ENCODE data around the gene SOD2. TPM values are rescaled to one million over a fixed set of nuclear protein-coding genes. Genes with fewer than 3 reads are reported as not detected.
"Not testable (repeated sequence)": the region's sequence is repeated elsewhere in the genome, so short reads cannot be mapped to it uniquely, and the experiment has no call there.

SOD2 gene
- polyA plus RNA-seq = 126 TPM
- long read RNA-seq, donor 1, full-length matches to known transcripts = 23 of 35 reads
- long read RNA-seq, donor 1, partial matches to known transcripts = 12 of 35 reads
- long read RNA-seq, donor 1, other reads (novel, unspliced or antisense) = 0 of 35 reads
- long read RNA-seq, donor 2, full-length matches to known transcripts = 40 of 47 reads
- long read RNA-seq, donor 2, partial matches to known transcripts = 7 of 47 reads
- long read RNA-seq, donor 2, other reads (novel, unspliced or antisense) = 0 of 47 reads
- long read RNA-seq, donor 3, full-length matches to known transcripts = 32 of 43 reads
- long read RNA-seq, donor 3, partial matches to known transcripts = 0 of 43 reads
- long read RNA-seq, donor 3, other reads (novel, unspliced or antisense) = 11 of 43 reads
- long read RNA-seq, donor 4, full-length matches to known transcripts = 9 of 9 reads
- long read RNA-seq, donor 4, partial matches to known transcripts = 0 of 9 reads
- long read RNA-seq, donor 4, other reads (novel, unspliced or antisense) = 0 of 9 reads
- long read RNA-seq, donor 5, full-length matches to known transcripts = 31 of 31 reads
- long read RNA-seq, donor 5, partial matches to known transcripts = 0 of 31 reads
- long read RNA-seq, donor 5, other reads (novel, unspliced or antisense) = 0 of 31 reads
- long read RNA-seq, donor 6, full-length matches to known transcripts = 23 of 23 reads
- long read RNA-seq, donor 6, partial matches to known transcripts = 0 of 23 reads
- long read RNA-seq, donor 6, other reads (novel, unspliced or antisense) = 0 of 23 reads
- long read RNA-seq, donor 7, full-length matches to known transcripts = 14 of 14 reads
- long read RNA-seq, donor 7, partial matches to known transcripts = 0 of 14 reads
- long read RNA-seq, donor 7, other reads (novel, unspliced or antisense) = 0 of 14 reads
- long read RNA-seq, donor 8, full-length matches to known transcripts = 42 of 48 reads
- long read RNA-seq, donor 8, partial matches to known transcripts = 6 of 48 reads
- long read RNA-seq, donor 8, other reads (novel, unspliced or antisense) = 0 of 48 reads
- long read RNA-seq, donor 9, full-length matches to known transcripts = 13 of 28 reads
- long read RNA-seq, donor 9, partial matches to known transcripts = 15 of 28 reads
- long read RNA-seq, donor 9, other reads (novel, unspliced or antisense) = 0 of 28 reads
- long read RNA-seq, donor 10, full-length matches to known transcripts = 29 of 29 reads
- long read RNA-seq, donor 10, partial matches to known transcripts = 0 of 29 reads
- long read RNA-seq, donor 10, other reads (novel, unspliced or antisense) = 0 of 29 reads
- long read RNA-seq, donor 11, full-length matches to known transcripts = 29 of 29 reads
- long read RNA-seq, donor 11, partial matches to known transcripts = 0 of 29 reads
- long read RNA-seq, donor 11, other reads (novel, unspliced or antisense) = 0 of 29 reads

DNA sequence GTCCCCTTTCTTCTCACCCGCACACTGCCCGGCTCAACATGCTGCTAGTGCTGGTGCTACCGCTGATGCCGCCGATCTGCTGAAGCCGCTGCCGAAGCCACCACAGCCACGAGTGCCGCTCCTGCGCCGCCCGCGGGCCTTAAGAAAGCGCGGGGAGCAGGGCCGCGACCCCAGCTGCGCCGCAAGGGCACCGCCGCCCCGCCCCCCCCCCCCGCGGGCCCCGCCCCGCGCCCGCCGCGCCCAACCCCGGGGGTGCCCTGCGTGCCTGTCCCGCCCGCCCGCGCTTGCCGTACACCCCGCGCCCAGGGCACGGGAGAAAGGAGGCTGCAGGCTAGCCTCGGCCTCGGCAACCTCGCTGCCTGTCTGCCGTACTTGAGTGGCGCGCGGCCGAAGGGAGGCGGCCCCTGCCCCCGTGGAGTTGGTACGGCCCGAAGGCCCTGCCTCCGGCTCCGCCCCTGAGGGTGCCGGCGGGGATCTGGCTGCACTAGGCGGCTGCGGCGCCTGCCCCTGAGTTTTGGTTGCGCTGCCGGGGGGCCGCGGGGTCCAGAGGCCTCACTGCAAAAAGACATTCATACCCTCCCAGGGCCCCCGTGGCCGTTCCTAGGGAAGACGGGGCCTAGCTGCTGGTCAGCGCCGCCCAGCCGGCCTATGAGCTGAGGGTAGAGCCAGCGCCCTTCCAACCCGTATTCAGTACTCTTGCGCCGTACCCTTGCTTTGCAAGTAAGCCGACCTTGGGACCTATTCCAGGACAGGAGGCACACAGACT is at the start of gene SOD2:
SOD2 (minus strand) TSS at position 114 of the 766 bp plus-strand sequence; CDS start at position 40, 74 bp downstream.
- Histone ChIP-seq H3K27me3 (ENCODE audit: control insufficient read depth, insufficient read depth, low read length) (no peaks in the 10 kb centered on the region), H3K36me3 (ENCODE audit: control insufficient read depth, insufficient read depth, low read length) (peaks cover 10% of the 10 kb centered on the region), H3K4me3 (ENCODE audit: low read length) (peak within 1 kb of the TSS; percentile 75), H3K9me3 (ENCODE audit: control insufficient read depth, low read depth, low read length) (no peaks in the 10 kb centered on the region), H3K4me1 (ENCODE audit: control insufficient read depth, insufficient read depth, low read length) (peaks cover 9% of the 10 kb centered on the region), H3K27ac (ENCODE audit: low read length) (peak within 1 kb of the TSS; percentile 90)
- WGBS (ENCODE audit: insufficient coverage, low lambda C conversion rate) = no CpG with 5 or more reads among the region's 74 CpGs
- peak; percentile 79 to 94 for DNase-seq

DNA sequence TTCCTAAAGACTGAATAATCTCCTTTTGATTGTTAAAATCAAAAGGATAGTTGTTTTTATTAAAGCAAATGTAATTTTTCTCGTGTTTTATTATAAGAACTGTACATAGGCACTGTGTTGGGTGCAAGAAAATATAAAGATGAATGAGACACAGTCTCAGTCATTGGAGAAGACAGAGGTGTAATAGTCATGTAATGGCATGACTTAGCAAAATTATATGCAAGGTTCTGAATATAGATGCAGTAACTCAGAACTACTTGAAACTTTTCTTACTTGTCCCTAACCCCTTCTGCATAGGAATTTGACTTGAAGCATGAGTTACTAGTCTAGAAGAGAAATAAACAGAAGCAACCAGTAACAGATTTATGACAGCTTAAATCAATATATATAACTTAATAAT is 49.1 kb upstream of the SOD2 start:
- no peak overlapping the region for H3K4me3 ChIP-seq (ENCODE audit: low read length)
- no peak for DNase-seq
- no peaks in the 10 kb centered on the region for H3K4me1 ChIP-seq (ENCODE audit: control insufficient read depth, insufficient read depth, low read length)
- no peaks in the 10 kb centered on the region for H3K27me3 ChIP-seq (ENCODE audit: control insufficient read depth, insufficient read depth, low read length)
- no peak overlapping the region for H3K27ac ChIP-seq (ENCODE audit: low read length)
- H3K36me3 ChIP-seq (ENCODE audit: control insufficient read depth, insufficient read depth, low read length) = peaks cover 60% of the 10 kb centered on the region
- H3K9me3 ChIP-seq (ENCODE audit: control insufficient read depth, low read depth, low read length) = no peaks in the 10 kb centered on the region
- WGBS (ENCODE audit: insufficient coverage, low lambda C conversion rate) = 88% methylated on average over 1 of the region's 1 CpG

DNA sequence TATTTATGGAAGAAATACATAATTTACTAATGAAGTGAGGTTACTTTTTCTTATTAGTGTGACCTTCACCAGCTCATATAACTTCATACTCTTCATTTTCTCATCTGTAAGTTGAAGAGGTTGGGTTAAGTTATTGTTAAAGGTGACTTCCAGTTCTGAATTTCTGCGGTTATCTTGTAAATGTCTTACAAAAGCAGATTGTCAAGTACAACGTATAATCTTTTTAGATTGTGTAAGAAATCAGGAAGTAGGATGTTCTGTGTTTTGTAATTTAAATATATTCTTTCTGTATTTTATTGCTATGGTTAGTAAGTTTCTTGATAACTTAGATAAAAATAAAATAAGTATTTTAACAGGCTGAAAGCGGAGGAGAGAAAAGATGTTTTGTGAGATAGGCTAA is 46.3 kb upstream of the SOD2 start:
- peak overlapping the region; percentile 8 for H3K27ac ChIP-seq (ENCODE audit: low read length)
- no peak overlapping the region for H3K4me3 ChIP-seq (ENCODE audit: low read length)
- no peaks in the 10 kb centered on the region for H3K4me1 ChIP-seq (ENCODE audit: control insufficient read depth, insufficient read depth, low read length)
- peak in 1 of 2 donors; percentile 24 for DNase-seq
- 50% methylated on average over 2 of the region's 3 CpGs for WGBS (ENCODE audit: insufficient coverage, low lambda C conversion rate)
- peaks cover 36% of the 10 kb centered on the region for H3K36me3 ChIP-seq (ENCODE audit: control insufficient read depth, insufficient read depth, low read length)
- H3K9me3 ChIP-seq (ENCODE audit: control insufficient read depth, low read depth, low read length) = no peaks in the 10 kb centered on the region
- no peaks in the 10 kb centered on the region for H3K27me3 ChIP-seq (ENCODE audit: control insufficient read depth, insufficient read depth, low read length)

DNA sequence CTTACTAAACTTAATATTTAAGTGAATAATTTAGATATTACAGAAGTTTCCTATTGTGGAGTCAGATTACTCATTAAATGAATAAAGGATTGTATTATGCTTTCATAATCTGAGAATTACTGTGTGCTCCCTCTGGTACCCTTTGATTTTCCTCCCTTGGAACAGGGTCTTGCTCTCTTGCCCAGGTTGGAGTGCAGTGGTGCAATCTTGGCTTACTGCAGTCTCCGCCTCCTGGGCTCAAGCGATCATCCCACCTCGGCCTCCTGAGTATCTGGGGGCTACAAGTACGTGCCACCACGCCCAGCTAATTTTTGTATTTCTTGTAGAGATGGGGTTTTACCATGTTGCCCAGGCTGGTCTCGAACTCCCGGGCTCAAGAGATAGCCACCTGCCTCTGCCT is 43.9 kb upstream of the SOD2 start:
- no peaks in the 10 kb centered on the region for H3K27me3 ChIP-seq (ENCODE audit: control insufficient read depth, insufficient read depth, low read length)
- H3K9me3 ChIP-seq (ENCODE audit: control insufficient read depth, low read depth, low read length) = no peaks in the 10 kb centered on the region
- peaks cover 18% of the 10 kb centered on the region for H3K36me3 ChIP-seq (ENCODE audit: control insufficient read depth, insufficient read depth, low read length)
- no peak for DNase-seq
- no CpG with 5 or more reads among the region's 7 CpGs for WGBS (ENCODE audit: insufficient coverage, low lambda C conversion rate)
- no peaks in the 10 kb centered on the region for H3K4me1 ChIP-seq (ENCODE audit: control insufficient read depth, insufficient read depth, low read length)
- no peak overlapping the region for H3K27ac ChIP-seq (ENCODE audit: low read length)
- H3K4me3 ChIP-seq (ENCODE audit: low read length) = no peak overlapping the region

DNA sequence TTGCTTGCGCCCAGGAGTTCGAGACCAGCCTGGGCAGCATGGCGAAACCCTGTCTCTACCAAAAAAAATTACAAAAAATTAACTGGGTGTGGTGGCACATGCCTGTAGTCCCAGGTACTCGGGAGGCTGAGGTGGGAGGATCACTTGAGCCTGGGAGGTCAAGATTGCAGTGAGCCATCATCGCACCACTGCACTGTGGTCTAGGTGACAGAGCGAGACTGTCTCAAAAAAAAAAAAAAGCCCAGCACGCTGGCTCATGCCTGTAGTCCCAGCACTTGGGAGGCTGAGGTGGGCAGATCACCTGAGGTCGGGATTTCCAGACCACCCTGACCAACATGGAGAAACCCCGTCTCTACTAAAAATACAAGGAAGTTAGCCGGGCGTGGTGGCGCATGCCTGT is 40.4 kb upstream of the SOD2 start:
- H3K9me3 ChIP-seq (ENCODE audit: control insufficient read depth, low read depth, low read length); H3K4me1 ChIP-seq (ENCODE audit: control insufficient read depth, insufficient read depth, low read length); H3K36me3 ChIP-seq (ENCODE audit: control insufficient read depth, insufficient read depth, low read length); H3K27ac ChIP-seq (ENCODE audit: low read length); H3K27me3 ChIP-seq (ENCODE audit: control insufficient read depth, insufficient read depth, low read length); H3K4me3 ChIP-seq (ENCODE audit: low read length); DNase-seq: not testable (repeated sequence)
- WGBS (ENCODE audit: insufficient coverage, low lambda C conversion rate) = no CpG with 5 or more reads among the region's 12 CpGs

DNA sequence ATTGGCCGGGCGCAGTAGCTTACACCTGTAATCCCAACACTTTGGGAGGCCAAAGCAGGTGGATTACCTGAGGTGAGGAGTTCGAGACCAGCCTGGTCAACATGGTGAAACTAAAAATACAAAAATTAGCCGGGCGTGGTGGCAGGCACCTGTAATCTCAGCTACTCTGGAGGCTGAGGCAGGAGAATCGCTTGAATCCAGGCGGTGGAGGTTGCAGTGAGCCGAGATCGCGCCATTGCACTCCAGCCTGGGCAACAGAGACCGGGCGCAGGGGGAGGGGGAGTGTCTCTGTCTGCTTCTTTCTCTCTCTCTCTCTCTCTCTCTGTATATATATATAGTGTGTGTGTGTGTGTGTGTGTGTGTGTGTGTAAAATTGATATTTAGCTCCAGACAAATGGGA is 39.5 kb upstream of the SOD2 start:
- not testable (repeated sequence) for H3K4me1 ChIP-seq (ENCODE audit: control insufficient read depth, insufficient read depth, low read length); H3K36me3 ChIP-seq (ENCODE audit: control insufficient read depth, insufficient read depth, low read length); H3K27me3 ChIP-seq (ENCODE audit: control insufficient read depth, insufficient read depth, low read length); H3K27ac ChIP-seq (ENCODE audit: low read length); H3K4me3 ChIP-seq (ENCODE audit: low read length); DNase-seq; H3K9me3 ChIP-seq (ENCODE audit: control insufficient read depth, low read depth, low read length)
- WGBS (ENCODE audit: insufficient coverage, low lambda C conversion rate) = 80% methylated on average over 1 of the region's 12 CpGs

DNA sequence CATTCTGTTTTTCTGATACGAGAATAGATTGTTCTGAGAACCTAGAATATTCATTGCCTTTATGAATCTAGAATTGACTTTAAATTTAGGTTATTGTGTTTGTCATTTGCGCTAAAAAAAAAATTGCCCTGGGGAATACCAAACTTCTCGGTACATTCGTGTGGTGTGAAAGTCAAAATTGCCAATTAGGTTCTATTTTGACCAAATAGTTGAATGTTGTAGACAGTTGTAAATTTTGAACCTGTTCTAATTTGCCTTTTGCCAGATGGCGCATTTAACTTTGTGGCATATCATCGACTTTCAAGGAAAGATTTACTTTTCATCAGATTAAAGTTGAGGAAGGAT is 37.3 kb upstream of the SOD2 start:
- H3K27me3 ChIP-seq (ENCODE audit: control insufficient read depth, insufficient read depth, low read length) = no peaks in the 10 kb centered on the region
- DNase-seq = no peak
- no CpG with 5 or more reads among the region's 6 CpGs for WGBS (ENCODE audit: insufficient coverage, low lambda C conversion rate)
- no peaks in the 10 kb centered on the region for H3K36me3 ChIP-seq (ENCODE audit: control insufficient read depth, insufficient read depth, low read length)
- no peak overlapping the region for H3K27ac ChIP-seq (ENCODE audit: low read length)
- H3K9me3 ChIP-seq (ENCODE audit: control insufficient read depth, low read depth, low read length) = no peaks in the 10 kb centered on the region
- no peak overlapping the region for H3K4me3 ChIP-seq (ENCODE audit: low read length)
- no peaks in the 10 kb centered on the region for H3K4me1 ChIP-seq (ENCODE audit: control insufficient read depth, insufficient read depth, low read length)

DNA sequence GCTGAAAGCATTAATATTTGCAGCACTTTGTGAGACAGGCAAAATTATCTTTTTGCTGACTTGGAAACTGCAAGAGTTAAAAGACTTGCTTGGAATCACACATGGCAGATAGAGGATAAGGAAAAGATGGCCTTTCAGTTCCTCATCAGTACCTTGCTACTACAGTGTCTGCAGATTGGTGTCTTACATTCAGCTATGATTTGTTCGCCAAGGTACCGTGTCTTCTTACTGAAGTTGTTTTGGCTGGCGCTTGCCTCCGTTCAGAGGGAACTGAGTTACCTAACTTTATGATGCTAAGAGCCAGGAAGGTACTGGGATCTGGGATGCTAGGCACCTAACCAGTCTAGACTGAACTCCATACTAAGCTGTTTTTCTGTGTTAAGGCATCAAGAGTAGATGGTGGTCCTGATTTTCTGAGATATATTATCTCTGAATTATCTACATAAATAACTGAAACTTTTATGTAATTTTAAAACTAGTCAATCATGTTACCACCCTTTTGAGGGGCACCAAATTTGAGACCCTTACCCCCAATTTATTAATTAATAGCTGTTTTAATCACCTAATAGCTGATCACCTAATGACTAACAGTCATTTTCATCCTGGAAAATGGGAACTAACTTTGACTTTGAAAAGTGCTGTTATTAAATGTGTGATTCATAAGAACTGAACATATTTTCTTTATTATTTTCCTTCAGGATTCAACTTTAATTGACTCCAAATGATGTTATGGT is 36.7 kb upstream of the SOD2 start:
- Histone ChIP-seq H3K27ac (ENCODE audit: low read length) (no peak overlapping the region), H3K27me3 (ENCODE audit: control insufficient read depth, insufficient read depth, low read length) (no peaks in the 10 kb centered on the region), H3K9me3 (ENCODE audit: control insufficient read depth, low read depth, low read length) (no peaks in the 10 kb centered on the region), H3K36me3 (ENCODE audit: control insufficient read depth, insufficient read depth, low read length) (no peaks in the 10 kb centered on the region), H3K4me3 (ENCODE audit: low read length) (no peak overlapping the region), H3K4me1 (ENCODE audit: control insufficient read depth, insufficient read depth, low read length) (no peaks in the 10 kb centered on the region)
- WGBS (ENCODE audit: insufficient coverage, low lambda C conversion rate) = no CpG with 5 or more reads among the region's 4 CpGs
- DNase-seq = peak in 1 of 2 donors; percentile 36

DNA sequence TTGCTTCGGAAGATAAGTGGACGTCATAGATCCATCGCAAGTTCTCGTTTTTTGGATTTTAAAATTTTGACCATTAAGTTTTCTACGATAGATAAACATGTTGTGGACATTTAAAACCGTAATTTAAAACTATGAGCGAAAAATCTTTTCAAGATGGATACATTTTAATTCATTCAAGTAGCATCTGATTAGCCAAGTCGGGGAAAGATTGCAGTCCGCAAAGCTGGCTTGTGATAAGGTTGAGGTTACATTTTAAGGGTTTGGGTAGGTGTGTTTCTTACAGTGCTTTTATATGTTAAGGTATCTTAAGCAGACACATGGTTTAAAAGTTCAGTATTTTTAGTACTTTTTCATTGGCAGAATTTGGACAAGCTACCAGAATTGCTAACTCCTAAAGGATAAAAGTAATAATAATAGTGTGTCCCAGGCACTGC is 35.5 kb upstream of the SOD2 start:
- H3K9me3 ChIP-seq (ENCODE audit: control insufficient read depth, low read depth, low read length) = no peaks in the 10 kb centered on the region
- no peaks in the 10 kb centered on the region for H3K4me1 ChIP-seq (ENCODE audit: control insufficient read depth, insufficient read depth, low read length)
- H3K36me3 ChIP-seq (ENCODE audit: control insufficient read depth, insufficient read depth, low read length) = no peaks in the 10 kb centered on the region
- no peaks in the 10 kb centered on the region for H3K27me3 ChIP-seq (ENCODE audit: control insufficient read depth, insufficient read depth, low read length)
- H3K27ac ChIP-seq (ENCODE audit: low read length) = peak overlapping the region; percentile 95
- peak in 1 of 2 donors; percentile 29 for DNase-seq
- H3K4me3 ChIP-seq (ENCODE audit: low read length) = peak overlapping the region; percentile 79
- WGBS (ENCODE audit: insufficient coverage, low lambda C conversion rate) = 0% methylated on average over 5 of the region's 9 CpGs

All from large intestine (tissue), 12 donors.